H9 (cell line): Measurements from ENCODE around the gene CCDC102B. TPM values are rescaled to one million over a fixed set of nuclear protein-coding genes. Genes with fewer than 3 reads are reported as not detected.

ENCODE experiments used
- DNase-seq: peaks from one replicate; pipeline ENCODE4 v3.0.0-alpha.2; 2017
- H2AFZ ChIP-seq: one replicate; pipeline ENCODE4 v1.6.1; 2013; ENCODE audit warnings: mild to moderate bottlenecking, low read length, control low read depth, moderate library complexity
- H2AK5ac ChIP-seq: 2 replicates; pipeline ENCODE4 v1.6.1; 2013; ENCODE audit warnings: low read length, control low read depth, mixed read lengths; ENCODE audit not compliant: insufficient read length
- H2BK120ac ChIP-seq: one replicate; pipeline ENCODE4 v1.6.1; 2013; ENCODE audit warnings: low read depth, mild to moderate bottlenecking, low read length, control low read depth, inconsistent platforms; ENCODE audit not compliant: poor library complexity, severe bottlenecking
- H2BK12ac ChIP-seq: 2 replicates; pipeline ENCODE4 v1.6.1; 2013; ENCODE audit warnings: low read length, control low read depth, mixed read lengths, low read depth; ENCODE audit not compliant: insufficient read length
- H2BK15ac ChIP-seq: 2 replicates; pipeline ENCODE4 v1.6.1; 2013; ENCODE audit warnings: low read depth, low read length, control low read depth
- H2BK20ac ChIP-seq: one replicate; pipeline ENCODE4 v1.6.1; 2013; ENCODE audit warnings: low read depth, mild to moderate bottlenecking, low read length, control low read depth, inconsistent platforms; ENCODE audit not compliant: poor library complexity, severe bottlenecking
- H2BK5ac ChIP-seq: 2 replicates; pipeline ENCODE4 v1.6.1; 2013; ENCODE audit warnings: low read length, control low read depth, mixed read lengths; ENCODE audit not compliant: insufficient read length
- H3K14ac ChIP-seq: 2 replicates; pipeline ENCODE4 v1.6.1; 2013; ENCODE audit warnings: low read length, control low read depth; ENCODE audit not compliant: insufficient read depth
- H3K18ac ChIP-seq: 2 replicates; pipeline ENCODE4 v1.6.1; 2013; ENCODE audit warnings: low read depth, mild to moderate bottlenecking, mixed read lengths, low read length, control low read depth; ENCODE audit not compliant: insufficient read length
- H3K23ac ChIP-seq: 2 replicates; pipeline ENCODE4 v1.6.1; 2013; ENCODE audit warnings: low read length, control low read depth, mixed read lengths, low read depth; ENCODE audit not compliant: insufficient read length
- H3K23me2 ChIP-seq: 2 replicates; pipeline ENCODE4 v1.6.1; 2013; ENCODE audit warnings: low read depth, mild to moderate bottlenecking, mixed read lengths, low read length, control low read depth; ENCODE audit not compliant: insufficient read length, poor library complexity, severe bottlenecking
- H3K27ac ChIP-seq: 2 replicates; pipeline ENCODE4 v1.5.1; 2013; ENCODE audit warnings: low read length, control low read depth, mixed read lengths, low read depth; ENCODE audit not compliant: insufficient read length
- H3K27me3 ChIP-seq: 2 replicates; pipeline ENCODE4 v1.6.1; 2013; ENCODE audit warnings: low read length, control low read depth, inconsistent platforms; ENCODE audit not compliant: insufficient read depth
- H3K4ac ChIP-seq: 2 replicates; pipeline ENCODE4 v1.6.1; 2013; ENCODE audit warnings: low read depth, mild to moderate bottlenecking, control low read depth, inconsistent platforms, low read length, moderate library complexity
- H3K4me1 ChIP-seq: 2 replicates; pipeline ENCODE4 v1.6.1; 2013; ENCODE audit warnings: low read length, control low read depth, inconsistent platforms; ENCODE audit not compliant: insufficient read depth
- H3K4me2 ChIP-seq: 2 replicates; pipeline ENCODE4 v1.6.1; 2013; ENCODE audit warnings: low read length, control low read depth, mixed read lengths; ENCODE audit not compliant: insufficient read length, insufficient read depth
- H3K56ac ChIP-seq: 2 replicates; pipeline ENCODE4 v1.6.1; 2013; ENCODE audit warnings: low read depth, mild to moderate bottlenecking, mixed read lengths, low read length, control low read depth; ENCODE audit not compliant: insufficient read length
- H3K79me1 ChIP-seq: 2 replicates; pipeline ENCODE4 v1.6.1; 2013; ENCODE audit warnings: low read depth, mild to moderate bottlenecking, moderate library complexity, low read length, control low read depth, inconsistent platforms; ENCODE audit not compliant: insufficient read depth, poor library complexity, severe bottlenecking
- H3K79me2 ChIP-seq: 2 replicates; pipeline ENCODE4 v1.6.1; 2013; ENCODE audit warnings: low read length, control low read depth, inconsistent platforms; ENCODE audit not compliant: insufficient read depth
- H3K9ac ChIP-seq: 2 replicates; pipeline ENCODE4 v1.6.1; 2013; ENCODE audit warnings: low read length, control low read depth, mixed read lengths; ENCODE audit not compliant: insufficient read length; ENCODE audit errors: extremely low read depth
- H3K9me3 ChIP-seq: one replicate; pipeline ENCODE4 v1.6.1; 2013; ENCODE audit warnings: low read depth, low read length, inconsistent platforms; ENCODE audit not compliant: control insufficient read depth
- H3T11ph ChIP-seq: one replicate; pipeline ENCODE4 v1.6.1; 2013; ENCODE audit warnings: mild to moderate bottlenecking, low read length, control low read depth, inconsistent platforms
- H4K20me1 ChIP-seq: one replicate; pipeline ENCODE4 v1.6.1; 2013; ENCODE audit not compliant: control insufficient read depth, insufficient read length, insufficient read depth
- H4K5ac ChIP-seq: 2 replicates; pipeline ENCODE4 v1.6.1; 2013; ENCODE audit warnings: low read depth, mild to moderate bottlenecking, mixed read lengths, low read length, control low read depth; ENCODE audit not compliant: insufficient read length
- H4K8ac ChIP-seq: replicated peaks from 2 replicates; pipeline ENCODE4 v1.6.1; 2013; ENCODE audit warnings: low read length, control low read depth, mixed read lengths, low read depth; ENCODE audit not compliant: insufficient read length
- H4K91ac ChIP-seq: 2 replicates; pipeline ENCODE4 v1.6.1; 2013; ENCODE audit warnings: low read depth, mild to moderate bottlenecking, moderate library complexity, mixed read lengths, low read length, control low read depth; ENCODE audit not compliant: insufficient read length
- H3K27ac Mint-ChIP-seq, 3 experiments: 2 replicates in 2 of 3; 3 replicates in 1 of 3; pipeline ENCODE4 v1.8.0; 2020 to 2021; ENCODE audit warnings: mixed read lengths in 3 of 3, mild to moderate bottlenecking in 1 of 3, moderate library complexity in 1 of 3
- H3K27me3 Mint-ChIP-seq: 2 replicates; pipeline ENCODE4 v1.8.0; 2021; ENCODE audit warnings: low read depth, mild to moderate bottlenecking, moderate library complexity, mixed read lengths
- H3K36me3 Mint-ChIP-seq, 3 experiments: 2 replicates in 2 of 3; 3 replicates in 1 of 3; pipeline ENCODE4 v1.8.0; 2020 to 2021; ENCODE audit warnings: low read depth in 3 of 3, mixed read lengths in 3 of 3; ENCODE audit not compliant: insufficient read depth in 1 of 3
- H3K4me1 Mint-ChIP-seq, 2 experiments: 2 replicates each; pipeline ENCODE4 v1.8.0; 2020; ENCODE audit warnings: mixed read lengths in 2 of 2
- H3K4me3 Mint-ChIP-seq, 2 experiments: 2 replicates in 1 of 2; 3 replicates in 1 of 2; pipeline ENCODE4 v1.8.0; 2020 to 2021; ENCODE audit warnings: mild to moderate bottlenecking in 2 of 2, mixed read lengths in 2 of 2, moderate library complexity in 1 of 2
- H3K9me3 Mint-ChIP-seq, 2 experiments: 2 replicates in 1 of 2; 3 replicates in 1 of 2; pipeline ENCODE4 v1.8.0; 2020; ENCODE audit warnings: mild to moderate bottlenecking in 2 of 2, mixed read lengths in 2 of 2, moderate library complexity in 1 of 2
- WGBS: extraction: QIAGEN DNeasy Blood & Tissue Kit; methylation state at CpG from one replicate; pipeline ENCODE4 v1.1.7; 2013; ENCODE audit warnings: missing lambda C conversion rate, low lambda C conversion rate, mixed read lengths; ENCODE audit not compliant: insufficient read length; ENCODE audit errors: extremely low coverage; 5-methylcytosine and 5-hydroxymethylcytosine counted together
- total RNA-seq: library from RNA; stranded (reverse); gene quantifications from 2 replicates; pipeline ENCODE4 v1.2.1, GENCODE V29; 2021
- TF ChIP-seq, protein P1 (sequence below): fragments of 200-600 bp; sonication (generic); conservative IDR thresholded peaks from 3 replicates; pipeline ENCODE4 v1.8.0; 2021; ENCODE audit warnings: antibody characterized with exemption, mild to moderate bottlenecking

Gene CCDC102B
- total RNA-seq, 1 experiment from 2014 or later = 1.2 TPM

DNA sequence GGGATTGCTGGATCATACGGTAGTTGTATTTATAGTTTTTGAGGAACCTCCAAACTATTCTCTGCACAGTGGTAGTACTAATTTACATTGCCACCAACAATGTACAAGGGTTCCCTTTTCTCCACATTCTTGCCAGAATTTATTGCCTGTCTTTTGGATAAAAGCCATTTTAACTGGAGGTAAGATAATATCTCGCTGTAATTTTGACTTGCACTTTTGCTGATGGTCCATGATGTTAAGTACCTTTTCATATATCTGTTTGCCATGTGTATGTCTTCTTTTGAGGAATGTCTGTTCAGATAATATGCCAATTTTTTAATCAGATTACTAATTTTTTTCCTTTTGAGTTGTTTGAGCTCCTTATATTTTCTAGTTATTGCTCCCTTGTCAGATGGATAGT is 158.8 kb downstream of the CCDC102B start:
- Histone ChIP-seq H2BK12ac (no peak overlapping the region), H2AFZ (no peak overlapping the region), H3K79me1 (no peaks in the 10 kb centered on the region), H3K27ac (no peak overlapping the region), H4K20me1 (no peaks in the 10 kb centered on the region), H3K56ac (no peak overlapping the region), H3K9ac (no peak overlapping the region), H3K4me1 (no peaks in the 10 kb centered on the region), H4K91ac (no peak overlapping the region), H3K14ac (no peak overlapping the region), H2BK5ac (no peak overlapping the region), H2AK5ac (no peak overlapping the region), H3K79me2 (no peaks in the 10 kb centered on the region), H3K18ac (no peak overlapping the region), H2BK15ac (no peak overlapping the region), H3K4me2 (no peak overlapping the region), H2BK20ac (no peak overlapping the region), H4K8ac (no peak overlapping the region), H3K9me3 (no peaks in the 10 kb centered on the region), H2BK120ac (no peak overlapping the region), H4K5ac (no peak overlapping the region), H3K23ac (no peak overlapping the region), H3T11ph (no peak overlapping the region), H3K27me3 (no peaks in the 10 kb centered on the region), H3K4ac (no peak overlapping the region), H3K23me2 (no peaks in the 10 kb centered on the region)
- Mint-ChIP-seq H3K4me1 (no peaks in the 10 kb centered on the region), H3K27ac (no peak overlapping the region), H3K36me3 (no peaks in the 10 kb centered on the region), H3K4me3 (no peak overlapping the region; a peak in 1 of 5 replicates), H3K9me3 (no peaks in the 10 kb centered on the region; a peak in 1 of 5 replicates), H3K27me3 (no peaks in the 10 kb centered on the region)
- TF ChIP-seq, protein P1, sequence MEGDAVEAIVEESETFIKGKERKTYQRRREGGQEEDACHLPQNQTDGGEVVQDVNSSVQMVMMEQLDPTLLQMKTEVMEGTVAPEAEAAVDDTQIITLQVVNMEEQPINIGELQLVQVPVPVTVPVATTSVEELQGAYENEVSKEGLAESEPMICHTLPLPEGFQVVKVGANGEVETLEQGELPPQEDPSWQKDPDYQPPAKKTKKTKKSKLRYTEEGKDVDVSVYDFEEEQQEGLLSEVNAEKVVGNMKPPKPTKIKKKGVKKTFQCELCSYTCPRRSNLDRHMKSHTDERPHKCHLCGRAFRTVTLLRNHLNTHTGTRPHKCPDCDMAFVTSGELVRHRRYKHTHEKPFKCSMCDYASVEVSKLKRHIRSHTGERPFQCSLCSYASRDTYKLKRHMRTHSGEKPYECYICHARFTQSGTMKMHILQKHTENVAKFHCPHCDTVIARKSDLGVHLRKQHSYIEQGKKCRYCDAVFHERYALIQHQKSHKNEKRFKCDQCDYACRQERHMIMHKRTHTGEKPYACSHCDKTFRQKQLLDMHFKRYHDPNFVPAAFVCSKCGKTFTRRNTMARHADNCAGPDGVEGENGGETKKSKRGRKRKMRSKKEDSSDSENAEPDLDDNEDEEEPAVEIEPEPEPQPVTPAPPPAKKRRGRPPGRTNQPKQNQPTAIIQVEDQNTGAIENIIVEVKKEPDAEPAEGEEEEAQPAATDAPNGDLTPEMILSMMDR = no peak
- DNase-seq = no peak
- WGBS = no CpG with 5 or more reads among the region's 2 CpGs
